ENCODE measurements around the gene NEMP1.
"Not testable (repeated sequence)": the region's sequence is repeated elsewhere in the genome, so short reads cannot be mapped to it uniquely, and the experiment has no call there.

Gene NEMP1

GRCh38 chr12:57022324-57022723 lies 56.3 kb downstream of the NEMP1 start:
- DNase-seq: not testable (repeated sequence)

GRCh38 chr12:57019983-57020719 lies 58.4 kb downstream of the NEMP1 start:
- DNase-seq: no peak

GRCh38 chr12:57018906-57019305 lies 59.7 kb downstream of the NEMP1 start:
- DNase-seq: no peak

GRCh38 chr12:57018353-57018752 lies 60.2 kb downstream of the NEMP1 start:
- DNase-seq: not testable (repeated sequence)

GRCh38 chr12:57016348-57016747 lies 62.2 kb downstream of the NEMP1 start, which contains the start of gene TAC3:
Gene TAC3 (minus strand): TSS chr12:57016529. CDS start chr12:57015797, 732 bp downstream.
- DNase-seq: no peak

GRCh38 chr12:57012600-57013465 lies 65.8 kb downstream of the NEMP1 start:
- DNase-seq: no peak

GRCh38 chr12:57011438-57012424 lies 66.9 kb downstream of the NEMP1 start:
- DNase-seq: peak; percentile 21

GRCh38 chr12:57010627-57011247 lies 67.9 kb downstream of the NEMP1 start:
- no peak for DNase-seq

GRCh38 chr12:57009949-57010626 lies 68.5 kb downstream of the NEMP1 start:
- DNase-seq: no peak

- DNase-seq: peak; percentile 90
These were observed 70.4 kb downstream of the NEMP1 start for GRCh38 chr12:57008178-57008577.

GRCh38 chr12:57006809-57007475 lies 71.6 kb downstream of the NEMP1 start:
- DNase-seq: no peak

- peak; percentile 72 for DNase-seq
These were observed 72.4 kb downstream of the NEMP1 start, which contains the start of gene ZBTB39 for GRCh38 chr12:57005980-57006808. Gene ZBTB39 (minus strand): TSS chr12:57006546. CDS start chr12:57004917, 1,629 bp downstream.

Data from OCI-M1 (cell line).